ENCODE results near the gene CADM2. TPM values are rescaled to one million over a fixed set of nuclear protein-coding genes. Genes with fewer than 3 reads are reported as not detected.

Gene CADM2
- total RNA-seq, 4 donors from 2014 or later = 0.13 to 4.3 (median 4.1) TPM

GRCh38 chr3:85725809-85726208 is 767.0 kb downstream of the CADM2 start:
- Histone ChIP-seq H3K4me3 (replicated peaks in 1 of 3) (no peak overlapping the region), H3K4me1 (no peaks in the 10 kb centered on the region), H3K27ac (no peak overlapping the region), H3K27me3 (no peaks in the 10 kb centered on the region), H3K36me3 (no peaks in the 10 kb centered on the region), H3K9me3 (no peaks in the 10 kb centered on the region)
- no peak for TF ChIP-seq CTCF (IDR thresholded peaks at IDR 0.05)
- TF ChIP-seq POLR2A (IDR thresholded peaks at IDR 0.05) = no peak
- no peak for DNase-seq
- intact Hi-C loops (cut with DNase I) = no loop called here

GRCh38 chr3:85726241-85726640 is 767.5 kb downstream of the CADM2 start:
- Histone ChIP-seq H3K4me1 (no peaks in the 10 kb centered on the region), H3K9me3 (no peaks in the 10 kb centered on the region), H3K27me3 (no peaks in the 10 kb centered on the region), H3K4me3 (replicated peaks in 1 of 3) (no peak overlapping the region), H3K27ac (no peak overlapping the region), H3K36me3 (no peaks in the 10 kb centered on the region)
- 86 to 89% methylated on average over 2 of the region's 2 CpGs for WGBS, 2 donors
- intact Hi-C loops (cut with DNase I) = no loop called here
- no peak for TF ChIP-seq POLR2A (IDR thresholded peaks at IDR 0.05)
- no peak for TF ChIP-seq CTCF (IDR thresholded peaks at IDR 0.05)
- no peak for DNase-seq

- TF ChIP-seq POLR2A (IDR thresholded peaks at IDR 0.05) (no peak), CTCF (IDR thresholded peaks at IDR 0.05) (no peak)
- 65 to 77% methylated on average over 3 of the region's 3 CpGs for WGBS, 2 donors
- Histone ChIP-seq H3K36me3 (no peaks in the 10 kb centered on the region), H3K27me3 (no peaks in the 10 kb centered on the region), H3K4me3 (replicated peaks in 1 of 3) (no peak overlapping the region), H3K9me3 (no peaks in the 10 kb centered on the region), H3K4me1 (no peaks in the 10 kb centered on the region), H3K27ac (no peak overlapping the region)
- DNase-seq = no peak
- intact Hi-C loops (cut with DNase I) = no loop called here
Measured at GRCh38 chr3:85737846-85738245, 779.1 kb downstream of the CADM2 start.

GRCh38 chr3:85740561-85740960 is 781.8 kb downstream of the CADM2 start:
- TF ChIP-seq POLR2A (IDR thresholded peaks at IDR 0.05) (no peak), CTCF (IDR thresholded peaks at IDR 0.05) (no peak)
- intact Hi-C loops (cut with DNase I) = no loop called here
- Histone ChIP-seq H3K9me3 (no peaks in the 10 kb centered on the region), H3K36me3 (no peaks in the 10 kb centered on the region), H3K4me3 (replicated peaks in 1 of 3) (no peak overlapping the region), H3K27me3 (no peaks in the 10 kb centered on the region), H3K27ac (no peak overlapping the region), H3K4me1 (no peaks in the 10 kb centered on the region)
- 61 to 63% methylated on average over 2 of the region's 2 CpGs for WGBS, 2 donors
- DNase-seq = no peak

- TF ChIP-seq CTCF (IDR thresholded peaks at IDR 0.05) (no peak), POLR2A (IDR thresholded peaks at IDR 0.05) (no peak)
- intact Hi-C loops (cut with DNase I) = no loop called here
- H3K27ac ChIP-seq = no peak overlapping the region
Measured at GRCh38 chr3:85758442-85758841, 799.7 kb downstream of the CADM2 start.

More at GRCh38 chr3:85758442-85758841, 799.7 kb downstream of the CADM2 start:
- no peaks in the 10 kb centered on the region for H3K27me3 ChIP-seq
- H3K4me1 ChIP-seq = no peaks in the 10 kb centered on the region
- H3K4me3 ChIP-seq (replicated peaks in 1 of 3) = no peak overlapping the region
- H3K36me3 ChIP-seq = no peaks in the 10 kb centered on the region
- no peak for DNase-seq
- no peaks in the 10 kb centered on the region for H3K9me3 ChIP-seq

All from thyroid gland (tissue), 4 donors.